Right lobe of liver (tissue), 6 donors: ENCODE results near the gene APIP. TPM values are rescaled to one million over a fixed set of nuclear protein-coding genes. Genes with fewer than 3 reads are reported as not detected.
A peak's percentile ranks its signal among the peaks of the same experiment; 100 is the strongest.
"Not testable (repeated sequence)": the region's sequence is repeated elsewhere in the genome, so short reads cannot be mapped to it uniquely, and the experiment has no call there.

Experiments
- ATAC-seq, 4 donors: fragments of 200-7000 bp; cut with Tn5 transposase; one replicate each; pipeline ENCODE4 v1.9.1; 2020; ENCODE audit warnings: mild to moderate bottlenecking in 4 of 4, moderate library complexity in 4 of 4
- DNase-seq, 3 donors: peaks; one replicate each; pipeline ENCODE4 v3.0.0-alpha.2; 2020
- H3K27ac ChIP-seq, 3 donors: fragments of 200-600 bp; one replicate each; pipeline ENCODE4 v1.8.0; 2022
- H3K27me3 ChIP-seq, 2 donors: fragments of 200-600 bp; one replicate each; pipeline ENCODE4 v1.8.0; 2022
- H3K36me3 ChIP-seq, 4 donors: fragments of 200-600 bp; sonication (generic) in 1 of 4; one replicate each; pipeline versions ENCODE4 v1.5.1 to v1.8.0; 2017 to 2022; ENCODE audit warnings: control low read depth in 1 of 4
- H3K4me1 ChIP-seq, 4 donors: fragments of 200-600 bp; sonication (generic) in 1 of 4; one replicate each; pipeline versions ENCODE4 v1.5.1 to v1.8.0; 2017 to 2022; ENCODE audit warnings: control low read depth in 1 of 4
- H3K4me3 ChIP-seq, 3 donors: fragments of 200-600 bp; one replicate each; pipeline ENCODE4 v1.8.0; 2022
- H3K9me3 ChIP-seq, 4 donors: fragments of 200-600 bp; sonication (generic) in 1 of 4; one replicate each; pipeline versions ENCODE4 v1.5.1 to v1.8.0; 2017 to 2022; ENCODE audit warnings: control low read depth in 1 of 4
- POLR2A ChIP-seq: fragments of 450-650 bp; IDR thresholded peaks from one replicate; pipeline ENCODE4 v1.6.1; 2017; ENCODE audit warnings: antibody characterized with exemption, mild to moderate bottlenecking
- WGBS: methylation state at CpG from one replicate; pipeline ENCODE4 v1.1.6; 2018; ENCODE audit warnings: low coverage, low lambda C conversion rate; ENCODE audit not compliant: insufficient coverage; ENCODE audit errors: missing lambda C conversion rate; 5-methylcytosine and 5-hydroxymethylcytosine counted together
- intact Hi-C, 2 donors: fragments of 100-400 bp; cut with DNase I; formaldehyde crosslinking; loops; one replicate each; pipeline versions ENCODE4 v1.11.2 to v1.14.1; 2022
- total RNA-seq, 6 experiments: library from RNA; depleted of rRNA in 2 of 6; stranded (reverse); fragments of >200 nt in 2 of 6; fragmentation: NEBNext Ultra II Directional in 3 of 6; extraction: Animal tissue kit (Norgen Biotek cat#: 25700) in 3 of 6; gene quantifications; one replicate each; pipeline versions ENCODE4 v1.1.0 to v1.2.4, GENCODE V29; 2016 to 2023
- TF ChIP-seq, protein P1 (sequence below), 4 donors: fragments of 200-600 bp in 3 of 4; fragments of 450-650 bp in 1 of 4; IDR thresholded peaks; one replicate each; pipeline versions ENCODE4 v1.5.1 to v1.8.0; 2016 to 2022; ENCODE audit warnings: antibody characterized with exemption in 4 of 4, mild to moderate bottlenecking in 2 of 4
- donor health status: DM: no; HTN: yes; CAD: no.
- donor health status: DM: no; HTN: no; CAD: no.
- donor health status: DM: no; HTN: no; CAD: no.
- donor health status: DM: no; HTN: yes; CAD: no.
- donor health status: DM: no; HTN: yes; CAD: no.

The APIP gene
- total RNA-seq, 6 experiments from 2014 or later = 9.4 to 19.7 (median 14.5) TPM

DNA sequence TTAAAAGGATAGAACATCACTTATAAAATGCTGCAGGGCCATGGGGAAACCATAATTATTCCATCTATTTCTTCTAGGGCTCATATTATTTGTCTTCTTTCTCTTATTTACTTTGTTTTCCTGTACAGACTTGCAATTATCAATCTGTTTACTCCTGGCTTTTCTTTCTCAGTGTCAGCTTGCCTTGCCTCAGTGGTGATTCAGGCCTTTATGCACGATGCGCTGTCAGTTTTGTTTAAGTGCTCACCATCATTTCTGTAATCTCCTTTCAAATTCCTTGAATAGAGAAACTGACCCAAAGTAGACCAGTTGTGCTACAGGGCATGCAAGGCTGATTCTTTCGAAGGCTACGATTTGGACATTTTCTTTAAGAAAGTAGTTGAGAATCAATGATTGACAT is 5.0 kb upstream of the APIP start:
- Histone ChIP-seq H3K36me3 (no peaks in the 10 kb centered on the region), H3K9me3 (no peaks in the 10 kb centered on the region), H3K4me3 (no peak overlapping the region), H3K4me1 (peaks cover 0 to 40% (median 17%) of the 10 kb centered on the region in 4 donors), H3K27ac (no peak overlapping the region), H3K27me3 (no peaks in the 10 kb centered on the region)
- no peak for ATAC-seq
- intact Hi-C loops = loop anchor here in 1 of 2 donors (10.0 kb wide), 1 partner anchor 324 kb away; no protein-coding TSS in a partner anchor
- DNase-seq = no peak
- WGBS = 91% methylated on average over 4 of the region's 4 CpGs
- no peak for TF ChIP-seq POLR2A
- TF ChIP-seq, protein P1, sequence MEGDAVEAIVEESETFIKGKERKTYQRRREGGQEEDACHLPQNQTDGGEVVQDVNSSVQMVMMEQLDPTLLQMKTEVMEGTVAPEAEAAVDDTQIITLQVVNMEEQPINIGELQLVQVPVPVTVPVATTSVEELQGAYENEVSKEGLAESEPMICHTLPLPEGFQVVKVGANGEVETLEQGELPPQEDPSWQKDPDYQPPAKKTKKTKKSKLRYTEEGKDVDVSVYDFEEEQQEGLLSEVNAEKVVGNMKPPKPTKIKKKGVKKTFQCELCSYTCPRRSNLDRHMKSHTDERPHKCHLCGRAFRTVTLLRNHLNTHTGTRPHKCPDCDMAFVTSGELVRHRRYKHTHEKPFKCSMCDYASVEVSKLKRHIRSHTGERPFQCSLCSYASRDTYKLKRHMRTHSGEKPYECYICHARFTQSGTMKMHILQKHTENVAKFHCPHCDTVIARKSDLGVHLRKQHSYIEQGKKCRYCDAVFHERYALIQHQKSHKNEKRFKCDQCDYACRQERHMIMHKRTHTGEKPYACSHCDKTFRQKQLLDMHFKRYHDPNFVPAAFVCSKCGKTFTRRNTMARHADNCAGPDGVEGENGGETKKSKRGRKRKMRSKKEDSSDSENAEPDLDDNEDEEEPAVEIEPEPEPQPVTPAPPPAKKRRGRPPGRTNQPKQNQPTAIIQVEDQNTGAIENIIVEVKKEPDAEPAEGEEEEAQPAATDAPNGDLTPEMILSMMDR (IDR thresholded peaks at IDR 0.05) = no peak

- WGBS = 14% methylated on average over 21 of the region's 23 CpGs
- Histone ChIP-seq H3K27me3 (no peaks in the 10 kb centered on the region), H3K4me3 (peak overlapping the region; percentile 50 to 97 (median 81)), H3K9me3 (no peaks in the 10 kb centered on the region), H3K27ac (peak overlapping the region; percentile 90 to 97 (median 93)), H3K4me1 (peaks cover 0 to 19% (median 8%) of the 10 kb centered on the region in 4 donors), H3K36me3 (no peaks in the 10 kb centered on the region)
- DNase-seq (no peak), ATAC-seq (peak; percentile 11 to 29 (median 20))
- TF ChIP-seq, protein P1 (IDR thresholded peaks at IDR 0.05) = no peak
- no peak for TF ChIP-seq POLR2A
- intact Hi-C loops = no loop called here
Observed at GRCh38 chr11:34916843-34917770, 928 bp upstream of the APIP start.

GRCh38 chr11:34915136-34916014 is 804 bp downstream of the APIP start:
- TF ChIP-seq POLR2A = no peak
- TF ChIP-seq, protein P1 (IDR thresholded peaks at IDR 0.05) = no peak
- H3K27me3 ChIP-seq = no peaks in the 10 kb centered on the region
- peaks cover 0 to 28% (median 13%) of the 10 kb centered on the region in 4 donors for H3K4me1 ChIP-seq
- intact Hi-C loops = no loop called here
- H3K9me3 ChIP-seq = no peaks in the 10 kb centered on the region
- H3K4me3 ChIP-seq = peak overlapping the region; percentile 50 to 97 (median 81)
- ATAC-seq = peak; percentile 0 to 6 (median 2)
- peak in 1 of 3 donors; percentile 63 for DNase-seq
- no peaks in the 10 kb centered on the region for H3K36me3 ChIP-seq
- 6% methylated on average over 31 of the region's 34 CpGs for WGBS
- H3K27ac ChIP-seq = peak overlapping the region; percentile 90 to 97 (median 93)

- H3K27ac ChIP-seq, DNase-seq, H3K36me3 ChIP-seq, intact Hi-C loops, H3K27me3 ChIP-seq, ATAC-seq, H3K4me3 ChIP-seq, H3K9me3 ChIP-seq: not testable (repeated sequence)
- WGBS = 100% methylated on average over 9 of the region's 10 CpGs
- peaks cover 0 to 39% (median 14%) of the 10 kb centered on the region in 4 donors for H3K4me1 ChIP-seq
Observed at GRCh38 chr11:34913556-34913955, 2.6 kb downstream of the APIP start.
